ENCODE data around the gene KCNAB1. TPM values are rescaled to one million over a fixed set of nuclear protein-coding genes. Genes with fewer than 3 reads are reported as not detected.

Gene KCNAB1
- total RNA-seq, 1 experiment from 2014 or later: 1.4 TPM

- H2AFZ ChIP-seq: no peak overlapping the region
- no peak overlapping the region for H3K4me2 ChIP-seq
- no peaks in the 10 kb centered on the region for H3K9me3 ChIP-seq (ENCODE audit: insufficient read depth, low read depth)
- no peaks in the 10 kb centered on the region for H3K9me2 ChIP-seq (ENCODE audit: insufficient read depth)
- no peak for DNase-seq
- no peaks in the 10 kb centered on the region for H3K79me2 ChIP-seq (ENCODE audit: low read depth)
- no peak overlapping the region for H3K4me3 ChIP-seq
- H3K4me1 ChIP-seq (replicated peaks; ENCODE audit: insufficient read depth): no peaks in the 10 kb centered on the region
- H3K27me3 ChIP-seq (ENCODE audit: insufficient read depth, low read depth): no peaks in the 10 kb centered on the region
- TF ChIP-seq EZH2 (IDR thresholded peaks at IDR 0.05; ENCODE audit: low read depth) (no peak), CTCF (conservative IDR thresholded peaks at IDR 0.05) (no peak)
- no peaks in the 10 kb centered on the region for H4K20me1 ChIP-seq (ENCODE audit: insufficient read depth)
- H3F3A ChIP-seq (ENCODE audit: insufficient read depth, low read depth): no peaks in the 10 kb centered on the region
- H3K27ac ChIP-seq: no peak overlapping the region
- BruUV-seq (replicated peaks): no TSS peak
- CTCF ChIA-PET: no interaction called here
- POLR2A ChIA-PET (ENCODE audit: unreplicated experiment): interaction anchor here (0.6 kb wide), 1 partner anchor 169 kb away, joined by 3 read pairs; no protein-coding TSS in a partner anchor
- intact Hi-C loops (cut with micrococcal nuclease; ENCODE audit: unreplicated experiment): no loop called here
- H3K36me3 ChIP-seq (ENCODE audit: low read depth): no peaks in the 10 kb centered on the region
Measured at GRCh38 chr3:156378871-156379270, 258.5 kb downstream of the KCNAB1 start.

- peaks cover 3% of the 10 kb centered on the region; the same call in 1 of the 2 replicates for H3K27me3 ChIP-seq (ENCODE audit: insufficient read depth, low read depth)
- no peak overlapping the region for H3K27ac ChIP-seq
- H3K9me2 ChIP-seq (ENCODE audit: insufficient read depth): no peaks in the 10 kb centered on the region
- no peaks in the 10 kb centered on the region for H3K79me2 ChIP-seq (ENCODE audit: low read depth)
- intact Hi-C loops (cut with micrococcal nuclease; ENCODE audit: unreplicated experiment): no loop called here
- POLR2A ChIA-PET (ENCODE audit: unreplicated experiment): no interaction called here
- H2AFZ ChIP-seq: no peak overlapping the region
- H3F3A ChIP-seq (ENCODE audit: insufficient read depth, low read depth): no peaks in the 10 kb centered on the region
- no peaks in the 10 kb centered on the region for H3K36me3 ChIP-seq (ENCODE audit: low read depth)
- H3K4me1 ChIP-seq (replicated peaks; ENCODE audit: insufficient read depth): no peaks in the 10 kb centered on the region
- no peaks in the 10 kb centered on the region for H4K20me1 ChIP-seq (ENCODE audit: insufficient read depth)
- no peak overlapping the region for H3K4me2 ChIP-seq
- TF ChIP-seq EZH2 (IDR thresholded peaks at IDR 0.05; ENCODE audit: low read depth) (no peak), CTCF (conservative IDR thresholded peaks at IDR 0.05) (no peak)
- no TSS peak for BruUV-seq (replicated peaks)
- DNase-seq: no peak
- H3K9me3 ChIP-seq (ENCODE audit: insufficient read depth, low read depth): no peaks in the 10 kb centered on the region
- CTCF ChIA-PET: interaction anchor here (0.6 kb wide), 1 partner anchor 10 kb away, joined by 3 read pairs; no protein-coding TSS in a partner anchor
- H3K4me3 ChIP-seq: no peak overlapping the region
Measured at GRCh38 chr3:156379327-156379726, 258.9 kb downstream of the KCNAB1 start.

GRCh38 chr3:156381253-156381652 is 260.9 kb downstream of the KCNAB1 start:
- Histone ChIP-seq H3K27me3 (ENCODE audit: insufficient read depth, low read depth) (peaks cover 9% of the 10 kb centered on the region; the same call in 1 of the 2 replicates), H3K9me3 (ENCODE audit: insufficient read depth, low read depth) (no peaks in the 10 kb centered on the region), H3K4me2 (no peak overlapping the region), H3K36me3 (ENCODE audit: low read depth) (no peaks in the 10 kb centered on the region), H3K9me2 (ENCODE audit: insufficient read depth) (no peaks in the 10 kb centered on the region), H3K4me1 (replicated peaks; ENCODE audit: insufficient read depth) (no peaks in the 10 kb centered on the region), H3K27ac (no peak overlapping the region), H3K79me2 (ENCODE audit: low read depth) (no peaks in the 10 kb centered on the region), H3K4me3 (no peak overlapping the region), H4K20me1 (ENCODE audit: insufficient read depth) (no peaks in the 10 kb centered on the region), H2AFZ (no peak overlapping the region), H3F3A (ENCODE audit: insufficient read depth, low read depth) (no peaks in the 10 kb centered on the region)
- no peak for DNase-seq
- BruUV-seq (replicated peaks): no TSS peak
- ChIA-PET POLR2A (ENCODE audit: unreplicated experiment) (no interaction called here), CTCF (interaction anchor here (0.5 to 2.1 kb wide), 3 partner anchors 223 to 1728 kb away, joined by 6 to 7 read pairs (median 7); partner anchors contain the start of gene RSRC1)
- intact Hi-C loops (cut with micrococcal nuclease; ENCODE audit: unreplicated experiment): loop anchor here (5.0 to 10.0 kb wide), 2 partner anchors 124 to 229 kb away; no protein-coding TSS in a partner anchor
- no peak for TF ChIP-seq CTCF (conservative IDR thresholded peaks at IDR 0.05)
- no peak for TF ChIP-seq EZH2 (IDR thresholded peaks at IDR 0.05; ENCODE audit: low read depth)

Measured in PC-9 (cell line).